GM18498 (cell line): ENCODE results near the gene CCDC148.

ENCODE experiments used
- ATAC-seq: cut with Tn5 transposase; IDR thresholded peaks from one replicate; pipeline ENCODE4 v1.9.1; 2021; ENCODE audit warnings: mild to moderate bottlenecking, moderate library complexity; ENCODE audit not compliant: unreplicated experiment

The CCDC148 gene

GRCh38 chr2:158131919-158132566, 324.5 kb downstream of the CCDC148 start:
- ATAC-seq, result no peak

DNA sequence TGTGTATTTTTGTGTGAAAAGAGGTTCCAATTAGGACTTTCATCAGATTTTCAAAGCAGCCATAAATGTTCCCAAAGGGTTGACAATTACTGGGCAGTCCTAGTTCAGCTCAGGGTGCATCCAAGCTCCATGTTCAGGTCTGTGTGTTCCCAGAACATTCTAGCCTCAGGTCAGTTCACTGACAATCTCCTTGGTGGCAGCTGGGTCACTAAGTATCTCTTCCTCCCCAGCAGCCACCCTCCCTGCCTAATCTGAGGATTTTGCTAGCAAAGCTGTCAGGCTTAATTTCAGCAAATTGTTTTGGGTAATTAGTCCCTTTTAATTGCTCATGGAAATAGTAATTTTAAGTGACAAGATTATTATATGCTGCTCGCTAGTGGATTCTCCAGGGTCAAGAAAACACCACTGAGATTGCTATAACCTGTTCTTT, 325.1 kb downstream of the CCDC148 start:
- no peak for ATAC-seq

DNA sequence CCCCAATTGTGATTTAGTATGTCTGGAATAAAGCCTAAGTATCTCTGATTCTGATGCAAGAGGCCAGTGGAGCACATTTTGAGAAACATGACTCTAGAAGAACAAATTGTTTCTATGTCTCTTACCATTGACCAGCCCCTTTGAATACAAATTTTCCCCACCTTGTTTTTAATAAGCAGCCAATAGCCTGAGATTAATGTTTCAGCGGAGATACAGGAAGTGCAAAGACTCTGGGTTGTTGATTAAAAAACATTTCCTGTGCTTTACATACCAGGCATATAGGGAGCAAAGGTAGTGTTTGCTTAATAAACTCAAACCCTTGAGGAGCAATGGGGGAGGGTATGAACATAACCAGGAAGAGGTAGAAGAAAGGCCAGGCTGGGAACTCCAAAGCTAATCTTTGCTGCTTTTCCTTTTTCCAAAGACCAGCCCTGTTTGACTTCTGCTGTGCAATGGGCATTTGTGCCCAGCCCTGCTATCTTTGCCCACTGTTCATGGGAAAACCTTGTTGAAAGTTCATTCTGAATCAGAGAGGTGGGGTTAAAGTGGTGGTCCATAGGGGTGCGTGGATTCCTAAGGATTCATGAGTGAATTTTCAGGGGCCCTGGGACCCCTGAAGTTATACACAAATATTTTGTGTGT, 325.6 kb downstream of the CCDC148 start:
- no peak for ATAC-seq

- ATAC-seq, result no peak
These were observed 327.5 kb downstream of the CCDC148 start for GRCh38 chr2:158129037-158129436.

GRCh38 chr2:158128168-158128973, 328.2 kb downstream of the CCDC148 start:
- ATAC-seq, result no peak

DNA sequence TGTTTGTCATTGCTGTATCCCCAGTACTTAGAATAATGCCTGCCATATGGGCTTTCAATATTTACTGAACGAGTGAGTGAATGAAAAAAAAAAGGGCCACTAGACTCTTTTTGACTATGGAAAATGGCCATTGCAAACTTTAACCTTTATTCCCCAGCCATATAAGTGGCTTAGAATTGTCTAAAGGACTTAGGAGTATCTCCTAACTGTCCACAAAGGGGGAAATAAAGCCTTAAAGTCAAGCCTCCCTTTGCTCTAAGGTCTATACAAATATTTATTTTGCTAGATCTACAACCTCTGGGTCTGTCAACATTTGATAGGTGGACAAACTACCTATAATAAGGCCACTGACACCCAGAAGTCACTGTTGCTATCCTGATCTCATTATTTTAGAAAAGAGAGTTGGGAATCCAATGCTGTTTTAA, 329.2 kb downstream of the CCDC148 start:
- ATAC-seq, result no peak

GRCh38 chr2:158125756-158126498, 330.6 kb downstream of the CCDC148 start:
- no peak for ATAC-seq

DNA sequence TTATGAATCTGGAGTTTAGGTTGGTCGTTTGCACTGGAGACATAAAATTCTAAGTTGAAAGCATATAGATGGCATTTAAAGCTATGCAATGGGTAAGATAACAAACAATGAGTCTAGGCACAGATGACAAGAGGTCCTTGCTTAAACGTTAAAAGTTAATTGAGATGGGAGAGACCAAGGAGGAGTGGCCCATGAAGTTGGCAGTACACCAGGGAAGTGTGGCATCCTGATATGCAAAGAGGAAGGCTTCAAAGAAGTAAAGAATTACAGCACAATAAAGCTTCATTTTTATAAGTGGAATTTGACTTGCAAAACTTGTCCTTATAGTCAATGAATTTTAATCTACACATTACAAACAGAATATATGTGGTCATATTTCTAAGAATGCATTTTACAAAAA, 331.7 kb downstream of the CCDC148 start:
- ATAC-seq, result no peak
